GM23338 (cell line): ENCODE measurements around the gene LRP10. TPM values are rescaled to one million over a fixed set of nuclear protein-coding genes. Genes with fewer than 3 reads are reported as not detected.

Experiments
- ATAC-seq: fragments of 200-7000 bp; cut with Tn5 transposase; 3 replicates; pipeline ENCODE4 v1.9.1; 2020
- DNase-seq: peaks from one replicate; pipeline ENCODE4 v3.0.0-alpha.2; 2015; ENCODE audit warnings: low spot score
- H2AFZ ChIP-seq: fragments of 200-600 bp; sonication (generic); 2 replicates; pipeline ENCODE4 v1.8.0; 2016; ENCODE audit warnings: antibody characterized with exemption, mild to moderate bottlenecking, moderate library complexity
- H3F3A ChIP-seq: fragments of 200-600 bp; sonication (generic); replicated peaks from 2 replicates; pipeline ENCODE4 v1.8.0; 2017; ENCODE audit warnings: antibody characterized with exemption, mixed run types, low read depth
- H3K27ac ChIP-seq: fragments of 200-600 bp; sonication (generic); 2 replicates; pipeline ENCODE4 v1.6.1; 2016; ENCODE audit warnings: low read depth
- H3K27me3 ChIP-seq: fragments of 200-600 bp; sonication (generic); 2 replicates; pipeline ENCODE4 v1.8.0; 2016; ENCODE audit warnings: mild to moderate bottlenecking, mixed run types, moderate library complexity; ENCODE audit not compliant: insufficient read depth
- H3K36me3 ChIP-seq: fragments of 200-600 bp; sonication (generic); 2 replicates; pipeline ENCODE4 v1.8.0; 2016; ENCODE audit warnings: mild to moderate bottlenecking; ENCODE audit not compliant: insufficient read depth
- H3K4me1 ChIP-seq: fragments of 200-600 bp; sonication (generic); 2 replicates; pipeline ENCODE4 v1.8.0; 2016; ENCODE audit warnings: mild to moderate bottlenecking, moderate library complexity; ENCODE audit not compliant: insufficient read depth
- H3K4me2 ChIP-seq: fragments of 200-600 bp; sonication (generic); 2 replicates; pipeline ENCODE4 v1.7.1; 2017; ENCODE audit warnings: mixed run types
- H3K4me3 ChIP-seq: fragments of 200-600 bp; sonication (generic); 2 replicates; pipeline ENCODE4 v1.6.1; 2016; ENCODE audit warnings: mixed run types
- H3K79me2 ChIP-seq: fragments of 200-600 bp; sonication (generic); replicated peaks from 2 replicates; pipeline ENCODE4 v1.8.0; 2017; ENCODE audit warnings: mild to moderate bottlenecking; ENCODE audit not compliant: insufficient read depth
- H3K9me2 ChIP-seq: fragments of 200-600 bp; sonication (generic); 2 replicates; pipeline ENCODE4 v1.8.0; 2017; ENCODE audit not compliant: insufficient read depth
- H4K20me1 ChIP-seq: fragments of 200-600 bp; sonication (generic); replicated peaks from 2 replicates; pipeline ENCODE4 v1.8.0; 2017; ENCODE audit warnings: mild to moderate bottlenecking; ENCODE audit not compliant: insufficient read depth
- H3K27ac Mint-ChIP-seq: 2 replicates; pipeline ENCODE4 v1.8.0; 2020; ENCODE audit warnings: inconsistent platforms, mild to moderate bottlenecking, moderate library complexity, mixed read lengths
- H3K27me3 Mint-ChIP-seq: 3 replicates; pipeline ENCODE4 v1.8.0; 2022; ENCODE audit warnings: low read depth, mild to moderate bottlenecking, moderate library complexity, mixed read lengths, inconsistent platforms; ENCODE audit not compliant: insufficient read depth, poor library complexity
- H3K36me3 Mint-ChIP-seq: 3 replicates; pipeline ENCODE4 v1.8.0; 2021; ENCODE audit warnings: low read depth, mild to moderate bottlenecking, inconsistent platforms, moderate library complexity, mixed read lengths
- H3K4me1 Mint-ChIP-seq: 3 replicates; pipeline ENCODE4 v1.8.0; 2020; ENCODE audit warnings: mild to moderate bottlenecking, inconsistent platforms, mixed read lengths
- H3K4me3 Mint-ChIP-seq: 3 replicates; pipeline ENCODE4 v1.8.0; 2021; ENCODE audit warnings: moderate library complexity, mild to moderate bottlenecking, inconsistent platforms, mixed read lengths
- H3K9me3 Mint-ChIP-seq: 3 replicates; pipeline ENCODE4 v1.8.0; 2020; ENCODE audit warnings: moderate library complexity, mild to moderate bottlenecking, inconsistent platforms, mixed read lengths
- CREB1 ChIP-seq: fragments of 250-450 bp; sonication (Bioruptor Pico); IDR thresholded peaks from 2 replicates; pipeline ENCODE4 v1.5.0; 2020; ENCODE audit warnings: low read depth, mild to moderate bottlenecking, moderate library complexity
- ETS1 ChIP-seq: IDR thresholded peaks from 2 replicates; pipeline ENCODE4 v1.6.1; 2016; ENCODE audit warnings: antibody characterized with exemption
- EZH2 ChIP-seq: fragments of 200-600 bp; sonication (generic); IDR thresholded peaks from one replicate; pipeline ENCODE4 v1.8.0; 2017; ENCODE audit warnings: antibody characterized with exemption, mild to moderate bottlenecking, low read depth; ENCODE audit not compliant: unreplicated experiment
- EZH2phosphoT487 ChIP-seq: fragments of 200-600 bp; sonication (generic); IDR thresholded peaks from one replicate; pipeline ENCODE4 v1.8.1; 2018; ENCODE audit warnings: antibody characterized with exemption; ENCODE audit not compliant: unreplicated experiment
- JUNB ChIP-seq: IDR thresholded peaks from one replicate; pipeline ENCODE4 v1.6.1; 2016; ENCODE audit warnings: antibody characterized with exemption; ENCODE audit not compliant: unreplicated experiment
- NANOG ChIP-seq: IDR thresholded peaks from 2 replicates; pipeline ENCODE4 v1.6.1; 2016; ENCODE audit warnings: antibody characterized with exemption, borderline replicate concordance
- POLR2AphosphoS5 ChIP-seq: IDR thresholded peaks from 2 replicates; pipeline ENCODE4 v1.6.1; 2016; ENCODE audit warnings: antibody characterized with exemption, low read depth
- STAT1 ChIP-seq: IDR thresholded peaks from one replicate; pipeline ENCODE4 v1.6.1; 2016; ENCODE audit warnings: antibody characterized with exemption; ENCODE audit not compliant: unreplicated experiment
- ZNF114 ChIP-seq: fragments of 250-450 bp; sonication (Bioruptor Pico); IDR thresholded peaks from 2 replicates; pipeline ENCODE4 v1.5.0; 2020; ENCODE audit warnings: mild to moderate bottlenecking, moderate library complexity
- ZNF331 ChIP-seq: fragments of 250-450 bp; sonication (Bioruptor Pico); IDR thresholded peaks from 2 replicates; pipeline ENCODE4 v1.5.0; 2020; ENCODE audit warnings: low read depth, mild to moderate bottlenecking, moderate library complexity
- polyA plus RNA-seq: library from polyadenylated mRNA; unstranded; fragments of >200 nt; fragmentation: Nextera tagmentation; extraction: Ambion mirVana; gene quantifications from 2 replicates; pipeline ENCODE4 v1.2.1, GENCODE V29; 2016
- total RNA-seq: library from RNA; depleted of rRNA; stranded (reverse); fragments of >200 nt; shearing (Covaris generic); gene quantifications from 2 replicates; pipeline ENCODE4 v1.2.3, GENCODE V29; 2014
- TF ChIP-seq, protein P1 (sequence below): IDR thresholded peaks from one replicate; pipeline ENCODE4 v1.6.1; 2018; ENCODE audit warnings: antibody characterized with exemption; ENCODE audit not compliant: unreplicated experiment
- TF ChIP-seq, protein P2 (sequence below): fragments of 250-450 bp; sonication (Bioruptor Pico); IDR thresholded peaks from 2 replicates; pipeline ENCODE4 v1.5.0; 2020; ENCODE audit warnings: mild to moderate bottlenecking, moderate library complexity
- TF ChIP-seq, protein P3 (sequence below), 2 experiments: fragments of 200-600 bp in 1 of 2; sonication (generic) in 1 of 2; conservative IDR thresholded peaks; 2 replicates each; pipeline versions ENCODE4 v1.5.1 to v1.6.1; 2016 to 2017; ENCODE audit warnings: antibody characterized with exemption in 2 of 2, low read depth in 2 of 2, mild to moderate bottlenecking in 2 of 2, moderate library complexity in 1 of 2

Gene LRP10
- total and polyA plus RNA-seq, 2 experiments from 2014 or later, result 6.4 to 18.1 TPM

DNA sequence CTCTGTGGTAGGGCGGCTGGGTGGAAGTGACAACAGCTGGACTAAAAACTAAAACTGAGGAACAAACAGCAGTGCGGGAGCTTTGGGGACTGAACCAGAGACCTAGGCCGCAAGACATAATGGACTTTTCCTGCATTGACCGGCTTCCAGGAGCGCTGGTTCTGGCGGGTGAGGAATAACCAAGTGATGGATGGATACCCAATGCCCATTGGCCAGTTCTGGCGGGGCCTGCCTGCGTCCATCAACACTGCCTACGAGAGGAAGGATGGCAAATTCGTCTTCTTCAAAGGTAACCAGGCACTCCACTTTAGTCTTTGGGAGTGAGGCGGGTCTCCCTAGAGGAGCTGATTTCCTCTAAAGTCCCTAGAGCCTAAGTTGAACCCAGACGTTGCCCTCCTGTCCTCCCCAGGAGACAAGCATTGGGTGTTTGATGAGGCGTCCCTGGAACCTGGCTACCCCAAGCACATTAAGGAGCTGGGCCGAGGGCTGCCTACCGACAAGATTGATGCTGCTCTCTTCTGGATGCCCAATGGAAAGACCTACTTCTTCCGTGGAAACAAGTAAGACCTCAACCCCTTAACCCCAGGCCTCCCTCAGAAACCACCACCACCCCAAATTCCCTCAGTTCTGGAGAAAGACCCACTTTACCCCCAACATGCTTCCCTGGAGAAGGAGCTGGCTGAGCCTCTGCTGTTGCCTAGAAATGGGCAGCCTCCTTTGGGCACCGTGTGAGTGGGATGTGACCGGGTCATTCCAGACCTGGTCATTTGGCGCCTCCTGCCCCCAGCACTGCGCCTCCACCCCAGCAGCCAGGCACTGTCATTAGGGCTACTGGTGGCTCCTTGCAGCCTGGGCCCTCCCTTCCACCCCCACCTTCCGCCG is 27.1 kb upstream of the LRP10 start:
- Histone ChIP-seq H3F3A (peaks cover 12% of the 10 kb centered on the region), H3K4me3 (no peak overlapping the region), H4K20me1 (no peaks in the 10 kb centered on the region), H3K36me3 (no peaks in the 10 kb centered on the region; the same call in 1 of the 2 replicates), H3K4me1 (peaks cover 18% of the 10 kb centered on the region), H3K4me2 (no peak overlapping the region), H3K27ac (no peak overlapping the region), H2AFZ (no peak overlapping the region), H3K9me2 (no peaks in the 10 kb centered on the region), H3K27me3 (no peaks in the 10 kb centered on the region), H3K79me2 (peaks cover 2% of the 10 kb centered on the region)
- no peak for ATAC-seq
- H3K27ac Mint-ChIP-seq, result no peak overlapping the region
- peaks cover 49% of the 10 kb centered on the region for H3K36me3 Mint-ChIP-seq
- no peak overlapping the region for H3K4me3 Mint-ChIP-seq
- no peak for DNase-seq
- no peak for TF ChIP-seq ZNF114 (CRISPR knock-in tag)
- TF ChIP-seq, protein P1, sequence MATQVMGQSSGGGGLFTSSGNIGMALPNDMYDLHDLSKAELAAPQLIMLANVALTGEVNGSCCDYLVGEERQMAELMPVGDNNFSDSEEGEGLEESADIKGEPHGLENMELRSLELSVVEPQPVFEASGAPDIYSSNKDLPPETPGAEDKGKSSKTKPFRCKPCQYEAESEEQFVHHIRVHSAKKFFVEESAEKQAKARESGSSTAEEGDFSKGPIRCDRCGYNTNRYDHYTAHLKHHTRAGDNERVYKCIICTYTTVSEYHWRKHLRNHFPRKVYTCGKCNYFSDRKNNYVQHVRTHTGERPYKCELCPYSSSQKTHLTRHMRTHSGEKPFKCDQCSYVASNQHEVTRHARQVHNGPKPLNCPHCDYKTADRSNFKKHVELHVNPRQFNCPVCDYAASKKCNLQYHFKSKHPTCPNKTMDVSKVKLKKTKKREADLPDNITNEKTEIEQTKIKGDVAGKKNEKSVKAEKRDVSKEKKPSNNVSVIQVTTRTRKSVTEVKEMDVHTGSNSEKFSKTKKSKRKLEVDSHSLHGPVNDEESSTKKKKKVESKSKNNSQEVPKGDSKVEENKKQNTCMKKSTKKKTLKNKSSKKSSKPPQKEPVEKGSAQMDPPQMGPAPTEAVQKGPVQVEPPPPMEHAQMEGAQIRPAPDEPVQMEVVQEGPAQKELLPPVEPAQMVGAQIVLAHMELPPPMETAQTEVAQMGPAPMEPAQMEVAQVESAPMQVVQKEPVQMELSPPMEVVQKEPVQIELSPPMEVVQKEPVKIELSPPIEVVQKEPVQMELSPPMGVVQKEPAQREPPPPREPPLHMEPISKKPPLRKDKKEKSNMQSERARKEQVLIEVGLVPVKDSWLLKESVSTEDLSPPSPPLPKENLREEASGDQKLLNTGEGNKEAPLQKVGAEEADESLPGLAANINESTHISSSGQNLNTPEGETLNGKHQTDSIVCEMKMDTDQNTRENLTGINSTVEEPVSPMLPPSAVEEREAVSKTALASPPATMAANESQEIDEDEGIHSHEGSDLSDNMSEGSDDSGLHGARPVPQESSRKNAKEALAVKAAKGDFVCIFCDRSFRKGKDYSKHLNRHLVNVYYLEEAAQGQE, result no peak
- no peak for TF ChIP-seq POLR2AphosphoS5
- TF ChIP-seq CREB1, result no peak
- no peak for TF ChIP-seq ETS1
- TF ChIP-seq EZH2phosphoT487, result no peak
- no peak for TF ChIP-seq JUNB
- TF ChIP-seq ZNF331 (CRISPR knock-in tag), result no peak
- TF ChIP-seq, protein P2, sequence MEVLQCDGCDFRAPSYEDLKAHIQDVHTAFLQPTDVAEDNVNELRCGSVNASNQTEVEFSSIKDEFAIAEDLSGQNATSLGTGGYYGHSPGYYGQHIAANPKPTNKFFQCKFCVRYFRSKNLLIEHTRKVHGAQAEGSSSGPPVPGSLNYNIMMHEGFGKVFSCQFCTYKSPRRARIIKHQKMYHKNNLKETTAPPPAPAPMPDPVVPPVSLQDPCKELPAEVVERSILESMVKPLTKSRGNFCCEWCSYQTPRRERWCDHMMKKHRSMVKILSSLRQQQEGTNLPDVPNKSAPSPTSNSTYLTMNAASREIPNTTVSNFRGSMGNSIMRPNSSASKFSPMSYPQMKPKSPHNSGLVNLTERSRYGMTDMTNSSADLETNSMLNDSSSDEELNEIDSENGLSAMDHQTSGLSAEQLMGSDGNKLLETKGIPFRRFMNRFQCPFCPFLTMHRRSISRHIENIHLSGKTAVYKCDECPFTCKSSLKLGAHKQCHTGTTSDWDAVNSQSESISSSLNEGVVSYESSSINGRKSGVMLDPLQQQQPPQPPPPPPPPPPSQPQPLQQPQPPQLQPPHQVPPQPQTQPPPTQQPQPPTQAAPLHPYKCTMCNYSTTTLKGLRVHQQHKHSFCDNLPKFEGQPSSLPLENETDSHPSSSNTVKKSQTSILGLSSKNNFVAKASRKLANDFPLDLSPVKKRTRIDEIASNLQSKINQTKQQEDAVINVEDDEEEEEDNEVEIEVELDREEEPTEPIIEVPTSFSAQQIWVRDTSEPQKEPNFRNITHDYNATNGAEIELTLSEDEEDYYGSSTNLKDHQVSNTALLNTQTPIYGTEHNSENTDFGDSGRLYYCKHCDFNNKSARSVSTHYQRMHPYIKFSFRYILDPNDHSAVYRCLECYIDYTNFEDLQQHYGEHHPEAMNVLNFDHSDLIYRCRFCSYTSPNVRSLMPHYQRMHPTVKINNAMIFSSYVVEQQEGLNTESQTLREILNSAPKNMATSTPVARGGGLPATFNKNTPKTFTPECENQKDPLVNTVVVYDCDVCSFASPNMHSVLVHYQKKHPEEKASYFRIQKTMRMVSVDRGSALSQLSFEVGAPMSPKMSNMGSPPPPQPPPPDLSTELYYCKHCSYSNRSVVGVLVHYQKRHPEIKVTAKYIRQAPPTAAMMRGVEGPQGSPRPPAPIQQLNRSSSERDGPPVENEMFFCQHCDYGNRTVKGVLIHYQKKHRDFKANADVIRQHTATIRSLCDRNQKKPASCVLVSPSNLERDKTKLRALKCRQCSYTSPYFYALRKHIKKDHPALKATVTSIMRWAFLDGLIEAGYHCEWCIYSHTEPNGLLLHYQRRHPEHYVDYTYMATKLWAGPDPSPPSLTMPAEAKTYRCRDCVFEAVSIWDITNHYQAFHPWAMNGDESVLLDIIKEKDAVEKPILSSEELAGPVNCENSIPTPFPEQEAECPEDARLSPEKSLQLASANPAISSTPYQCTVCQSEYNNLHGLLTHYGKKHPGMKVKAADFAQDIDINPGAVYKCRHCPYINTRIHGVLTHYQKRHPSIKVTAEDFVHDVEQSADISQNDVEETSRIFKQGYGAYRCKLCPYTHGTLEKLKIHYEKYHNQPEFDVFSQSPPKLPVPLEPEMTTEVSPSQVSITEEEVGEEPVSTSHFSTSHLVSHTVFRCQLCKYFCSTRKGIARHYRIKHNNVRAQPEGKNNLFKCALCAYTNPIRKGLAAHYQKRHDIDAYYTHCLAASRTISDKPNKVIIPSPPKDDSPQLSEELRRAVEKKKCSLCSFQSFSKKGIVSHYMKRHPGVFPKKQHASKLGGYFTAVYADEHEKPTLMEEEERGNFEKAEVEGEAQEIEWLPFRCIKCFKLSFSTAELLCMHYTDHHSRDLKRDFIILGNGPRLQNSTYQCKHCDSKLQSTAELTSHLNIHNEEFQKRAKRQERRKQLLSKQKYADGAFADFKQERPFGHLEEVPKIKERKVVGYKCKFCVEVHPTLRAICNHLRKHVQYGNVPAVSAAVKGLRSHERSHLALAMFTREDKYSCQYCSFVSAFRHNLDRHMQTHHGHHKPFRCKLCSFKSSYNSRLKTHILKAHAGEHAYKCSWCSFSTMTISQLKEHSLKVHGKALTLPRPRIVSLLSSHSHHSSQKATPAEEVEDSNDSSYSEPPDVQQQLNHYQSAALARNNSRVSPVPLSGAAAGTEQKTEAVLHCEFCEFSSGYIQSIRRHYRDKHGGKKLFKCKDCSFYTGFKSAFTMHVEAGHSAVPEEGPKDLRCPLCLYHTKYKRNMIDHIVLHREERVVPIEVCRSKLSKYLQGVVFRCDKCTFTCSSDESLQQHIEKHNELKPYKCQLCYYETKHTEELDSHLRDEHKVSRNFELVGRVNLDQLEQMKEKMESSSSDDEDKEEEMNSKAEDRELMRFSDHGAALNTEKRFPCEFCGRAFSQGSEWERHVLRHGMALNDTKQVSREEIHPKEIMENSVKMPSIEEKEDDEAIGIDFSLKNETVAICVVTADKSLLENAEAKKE (CRISPR knock-in tag), result no peak
- TF ChIP-seq, protein P3, sequence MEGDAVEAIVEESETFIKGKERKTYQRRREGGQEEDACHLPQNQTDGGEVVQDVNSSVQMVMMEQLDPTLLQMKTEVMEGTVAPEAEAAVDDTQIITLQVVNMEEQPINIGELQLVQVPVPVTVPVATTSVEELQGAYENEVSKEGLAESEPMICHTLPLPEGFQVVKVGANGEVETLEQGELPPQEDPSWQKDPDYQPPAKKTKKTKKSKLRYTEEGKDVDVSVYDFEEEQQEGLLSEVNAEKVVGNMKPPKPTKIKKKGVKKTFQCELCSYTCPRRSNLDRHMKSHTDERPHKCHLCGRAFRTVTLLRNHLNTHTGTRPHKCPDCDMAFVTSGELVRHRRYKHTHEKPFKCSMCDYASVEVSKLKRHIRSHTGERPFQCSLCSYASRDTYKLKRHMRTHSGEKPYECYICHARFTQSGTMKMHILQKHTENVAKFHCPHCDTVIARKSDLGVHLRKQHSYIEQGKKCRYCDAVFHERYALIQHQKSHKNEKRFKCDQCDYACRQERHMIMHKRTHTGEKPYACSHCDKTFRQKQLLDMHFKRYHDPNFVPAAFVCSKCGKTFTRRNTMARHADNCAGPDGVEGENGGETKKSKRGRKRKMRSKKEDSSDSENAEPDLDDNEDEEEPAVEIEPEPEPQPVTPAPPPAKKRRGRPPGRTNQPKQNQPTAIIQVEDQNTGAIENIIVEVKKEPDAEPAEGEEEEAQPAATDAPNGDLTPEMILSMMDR (conservative IDR thresholded peaks at IDR 0.05; ENCODE audit: low read depth in 2 of 2), result no peak
- no peak for TF ChIP-seq NANOG
- TF ChIP-seq EZH2, result no peak
- no peak for TF ChIP-seq STAT1
- no peaks in the 10 kb centered on the region for H3K9me3 Mint-ChIP-seq
- H3K4me1 Mint-ChIP-seq, result peaks cover 28% of the 10 kb centered on the region
- peaks cover 12% of the 10 kb centered on the region for H3K27me3 Mint-ChIP-seq
